PFSK-1 (cell line): ENCODE measurements around the gene SSH2.

Source experiments
- FOXP2 ChIP-seq: optimal IDR thresholded peaks from 2 replicates; pipeline ENCODE3; 2011; ENCODE audit warnings: borderline replicate concordance, control low read depth, inconsistent platforms; ENCODE audit not compliant: insufficient read depth; ENCODE audit errors: extremely low read length, extremely low read depth
- POLR2AphosphoS5 ChIP-seq: IDR thresholded peaks from 2 replicates; pipeline ENCODE4 v1.6.1; 2012; ENCODE audit warnings: low read depth, mild to moderate bottlenecking, control low read depth, low read length, moderate library complexity
- SIN3A ChIP-seq: IDR thresholded peaks from 2 replicates; pipeline ENCODE4 v1.6.1; 2012; ENCODE audit warnings: mild to moderate bottlenecking, low read length, moderate library complexity, borderline replicate concordance; ENCODE audit not compliant: insufficient read depth
- TAF1 ChIP-seq: IDR thresholded peaks from 2 replicates; pipeline ENCODE4 v1.6.1; 2012; ENCODE audit warnings: low read length, control low read depth, borderline replicate concordance; ENCODE audit not compliant: insufficient read depth
- TF ChIP-seq, protein P1 (sequence below), 2 experiments: IDR thresholded peaks; 2 replicates each; pipeline versions ENCODE4 v1.6.1 to v1.8.0; 2011 to 2012; ENCODE audit warnings: low read depth in 2 of 2, low read length in 2 of 2, control low read depth in 1 of 2, inconsistent platforms in 1 of 2, mild to moderate bottlenecking in 1 of 2, moderate library complexity in 1 of 2; ENCODE audit not compliant: insufficient read depth in 1 of 2

Gene SSH2

GRCh38 chr17:29732613-29733012 is 197.4 kb downstream of the SSH2 start:
- TF ChIP-seq POLR2AphosphoS5 (no peak), SIN3A (no peak), TAF1 (no peak), FOXP2 (no peak)
- TF ChIP-seq, protein P1, sequence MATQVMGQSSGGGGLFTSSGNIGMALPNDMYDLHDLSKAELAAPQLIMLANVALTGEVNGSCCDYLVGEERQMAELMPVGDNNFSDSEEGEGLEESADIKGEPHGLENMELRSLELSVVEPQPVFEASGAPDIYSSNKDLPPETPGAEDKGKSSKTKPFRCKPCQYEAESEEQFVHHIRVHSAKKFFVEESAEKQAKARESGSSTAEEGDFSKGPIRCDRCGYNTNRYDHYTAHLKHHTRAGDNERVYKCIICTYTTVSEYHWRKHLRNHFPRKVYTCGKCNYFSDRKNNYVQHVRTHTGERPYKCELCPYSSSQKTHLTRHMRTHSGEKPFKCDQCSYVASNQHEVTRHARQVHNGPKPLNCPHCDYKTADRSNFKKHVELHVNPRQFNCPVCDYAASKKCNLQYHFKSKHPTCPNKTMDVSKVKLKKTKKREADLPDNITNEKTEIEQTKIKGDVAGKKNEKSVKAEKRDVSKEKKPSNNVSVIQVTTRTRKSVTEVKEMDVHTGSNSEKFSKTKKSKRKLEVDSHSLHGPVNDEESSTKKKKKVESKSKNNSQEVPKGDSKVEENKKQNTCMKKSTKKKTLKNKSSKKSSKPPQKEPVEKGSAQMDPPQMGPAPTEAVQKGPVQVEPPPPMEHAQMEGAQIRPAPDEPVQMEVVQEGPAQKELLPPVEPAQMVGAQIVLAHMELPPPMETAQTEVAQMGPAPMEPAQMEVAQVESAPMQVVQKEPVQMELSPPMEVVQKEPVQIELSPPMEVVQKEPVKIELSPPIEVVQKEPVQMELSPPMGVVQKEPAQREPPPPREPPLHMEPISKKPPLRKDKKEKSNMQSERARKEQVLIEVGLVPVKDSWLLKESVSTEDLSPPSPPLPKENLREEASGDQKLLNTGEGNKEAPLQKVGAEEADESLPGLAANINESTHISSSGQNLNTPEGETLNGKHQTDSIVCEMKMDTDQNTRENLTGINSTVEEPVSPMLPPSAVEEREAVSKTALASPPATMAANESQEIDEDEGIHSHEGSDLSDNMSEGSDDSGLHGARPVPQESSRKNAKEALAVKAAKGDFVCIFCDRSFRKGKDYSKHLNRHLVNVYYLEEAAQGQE (IDR thresholded peaks at IDR 0.05; ENCODE audit: insufficient read depth in 1 of 2, low read depth in 2 of 2, low read length in 2 of 2) = no peak

GRCh38 chr17:29732209-29732608 is 197.8 kb downstream of the SSH2 start:
- TF ChIP-seq FOXP2 = no peak
- TF ChIP-seq SIN3A = no peak
- no peak for TF ChIP-seq POLR2AphosphoS5
- TF ChIP-seq, protein P1 (IDR thresholded peaks at IDR 0.05; ENCODE audit: insufficient read depth in 1 of 2, low read depth in 2 of 2, low read length in 2 of 2) = no peak
- no peak for TF ChIP-seq TAF1

DNA sequence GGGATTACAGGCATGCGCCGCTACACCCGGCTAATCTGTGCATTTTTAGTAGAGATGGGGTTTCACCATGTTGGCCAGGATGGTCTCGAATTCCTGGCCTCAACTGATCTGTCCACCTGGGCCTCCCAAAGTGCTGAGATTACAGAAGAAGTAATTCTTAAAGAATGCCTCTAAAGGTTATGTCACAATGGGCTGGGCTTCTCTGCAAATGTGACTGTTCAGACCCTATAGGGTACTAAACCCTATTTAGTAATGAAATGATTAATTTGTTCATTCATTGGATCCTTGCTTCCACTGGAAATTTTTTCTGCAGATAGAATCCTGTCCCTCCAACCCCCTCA is 198.5 kb downstream of the SSH2 start:
- TF ChIP-seq POLR2AphosphoS5 (no peak), SIN3A (no peak), TAF1 (no peak), FOXP2 (no peak)
- TF ChIP-seq, protein P1 (IDR thresholded peaks at IDR 0.05; ENCODE audit: insufficient read depth in 1 of 2, low read depth in 2 of 2, low read length in 2 of 2) = no peak

- TF ChIP-seq TAF1 (no peak), POLR2AphosphoS5 (no peak), SIN3A (no peak), FOXP2 (no peak)
- TF ChIP-seq, protein P1 (IDR thresholded peaks at IDR 0.05; ENCODE audit: insufficient read depth in 1 of 2, low read depth in 2 of 2, low read length in 2 of 2) = no peak
These were observed 201.5 kb downstream of the SSH2 start for GRCh38 chr17:29728490-29728889.

- TF ChIP-seq POLR2AphosphoS5 (peak; percentile 45; the same call in 1 of the 2 replicates), SIN3A (peak; percentile 79; the same call in 1 of the 2 replicates), TAF1 (peak; percentile 20; the same call in 1 of the 2 replicates), FOXP2 (no peak)
- TF ChIP-seq, protein P1 (IDR thresholded peaks at IDR 0.05; ENCODE audit: insufficient read depth in 1 of 2, low read depth in 2 of 2, low read length in 2 of 2) = 0 out of 4 replicates have a peak, but pooled peaks of 1 of the 2 experiments have one; percentile 47
These were observed 203.2 kb downstream of the SSH2 start for GRCh38 chr17:29726715-29727252.
